ENCODE data around the gene TMEM156.
"Not testable (repeated sequence)": the region's sequence is repeated elsewhere in the genome, so short reads cannot be mapped to it uniquely, and the experiment has no call there.

TMEM156 gene

DNA sequence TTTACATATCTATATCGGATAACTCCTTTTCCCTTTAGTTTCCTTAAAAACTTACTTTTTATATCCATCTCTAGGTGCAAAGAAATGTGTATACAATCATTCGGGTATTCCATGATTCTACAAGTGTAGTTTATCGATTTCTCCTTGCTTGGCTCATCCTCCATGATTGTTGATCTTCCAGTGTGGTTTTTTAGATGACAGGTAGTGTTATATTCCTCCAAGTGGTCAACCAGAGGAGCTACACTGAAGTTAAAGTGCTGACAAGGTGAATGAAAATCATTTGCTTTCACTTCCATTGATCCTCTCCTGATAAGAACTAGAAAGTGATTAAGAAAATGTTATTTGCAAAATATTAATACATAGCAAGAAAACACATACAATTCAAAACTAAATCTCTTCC is 38.5 kb downstream of the TMEM156 start:
- no peak for DNase-seq (ENCODE audit: low read depth, low spot score)

DNA sequence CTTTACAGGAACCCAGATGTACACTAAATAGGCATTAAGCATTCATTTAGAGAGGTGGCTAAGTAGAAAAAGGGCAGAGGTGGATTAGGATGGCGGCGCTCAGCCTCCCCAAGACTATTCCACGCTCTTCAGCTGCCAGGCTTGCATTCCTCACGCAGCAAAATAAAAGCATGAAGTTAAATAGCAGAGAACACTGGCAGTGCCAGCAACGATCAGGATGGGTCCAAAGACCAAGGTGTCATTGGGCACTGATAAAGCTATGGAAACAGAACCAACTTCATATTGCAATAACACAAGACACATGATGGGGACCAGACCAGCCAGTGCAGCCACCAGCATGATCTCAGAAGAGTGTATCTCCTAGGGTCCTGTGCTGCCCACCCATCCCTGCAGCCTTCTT is 42.0 kb downstream of the TMEM156 start:
- no peak for DNase-seq (ENCODE audit: low read depth, low spot score)

DNA sequence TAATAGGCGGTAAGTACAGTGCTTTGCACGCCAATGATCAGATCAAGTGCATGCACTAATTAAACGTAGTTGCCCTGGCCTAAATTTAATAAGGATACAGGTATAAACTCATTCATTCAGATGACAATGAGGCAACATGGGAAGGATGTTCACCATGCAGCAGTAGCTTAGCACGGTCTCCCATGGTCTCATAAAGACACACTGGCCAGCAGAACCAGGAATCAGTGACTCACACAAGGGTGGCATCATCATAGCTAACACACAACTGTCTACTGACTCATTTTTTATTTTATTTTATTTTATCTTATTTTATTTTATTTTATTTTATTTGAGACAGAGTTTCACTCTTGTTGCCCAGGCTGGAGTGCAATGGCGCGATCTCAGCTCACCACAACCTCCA is 42.7 kb downstream of the TMEM156 start:
- DNase-seq (ENCODE audit: low read depth, low spot score): no peak

DNA sequence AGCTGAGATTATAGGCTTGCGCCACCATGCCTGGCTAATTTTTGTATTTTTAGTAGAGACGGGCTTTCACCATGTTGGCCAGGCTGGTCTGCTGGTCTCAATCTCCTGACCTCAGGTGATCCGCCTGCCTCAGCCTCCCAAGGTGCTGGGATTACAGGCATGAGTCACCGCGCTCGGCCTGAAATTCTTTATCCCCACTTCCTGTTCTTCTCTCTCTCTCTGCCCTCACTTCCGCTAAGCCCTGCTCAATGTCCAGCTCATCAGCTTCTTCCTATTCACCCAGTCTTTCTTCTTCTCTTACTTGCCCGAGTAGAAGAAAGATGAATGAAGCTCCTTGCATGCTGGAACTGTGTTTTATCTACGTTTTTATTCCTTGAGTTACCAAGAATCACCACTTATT is 43.9 kb downstream of the TMEM156 start:
- not testable (repeated sequence) for DNase-seq (ENCODE audit: low read depth, low spot score)

DNA sequence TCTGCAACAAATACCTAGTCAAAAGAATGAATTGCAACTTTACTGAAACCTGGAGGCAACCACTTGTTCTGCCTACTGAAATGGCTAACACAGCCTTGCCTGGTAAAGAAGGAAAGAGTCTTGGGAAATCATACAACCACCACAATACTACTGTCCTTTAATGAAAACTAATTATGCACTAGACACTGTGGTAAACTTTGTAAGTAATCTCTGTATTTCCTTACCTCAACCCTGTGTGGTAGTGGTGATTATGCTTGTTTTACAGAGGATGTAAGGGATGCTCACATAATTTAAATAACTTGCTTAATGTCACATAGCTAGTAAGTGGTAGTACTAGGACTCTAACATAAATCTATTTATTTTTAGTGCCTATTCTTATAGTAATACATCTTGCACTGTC is 44.7 kb downstream of the TMEM156 start:
- no peak for DNase-seq (ENCODE audit: low read depth, low spot score)

DNA sequence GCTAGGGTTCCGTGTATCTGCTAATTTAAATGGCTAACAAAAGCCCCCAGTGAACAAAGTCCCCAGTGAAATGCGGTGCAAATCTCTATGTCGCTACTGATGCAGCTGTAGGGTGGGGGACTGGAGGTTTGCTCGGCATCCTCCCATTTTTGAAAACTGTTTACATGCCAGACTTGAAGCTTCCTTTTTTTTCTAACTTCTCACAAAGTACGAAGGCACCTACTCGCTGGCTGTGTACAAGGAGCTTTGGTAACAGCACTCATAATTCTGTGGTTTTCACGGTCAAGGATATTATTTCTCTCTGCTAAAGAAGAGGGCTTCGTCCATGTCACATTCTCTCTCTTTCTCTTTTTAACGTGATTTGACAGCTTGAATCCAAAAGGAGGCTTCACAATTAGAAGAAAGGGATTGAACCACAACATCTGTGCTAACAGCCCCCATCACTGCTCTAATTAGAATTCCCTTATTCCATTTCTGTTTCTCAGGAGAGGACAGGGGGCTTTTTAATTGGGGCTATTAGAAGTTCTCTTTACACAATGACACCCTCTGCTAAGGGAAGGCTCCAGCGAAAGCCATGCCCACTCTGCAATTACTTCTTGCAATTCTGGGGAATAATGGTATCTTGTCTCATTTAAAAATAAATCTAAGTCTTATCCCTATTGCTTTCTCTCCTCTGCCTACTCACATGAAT is 46.7 kb downstream of the TMEM156 start:
- no peak for DNase-seq (ENCODE audit: low read depth, low spot score)

DNA sequence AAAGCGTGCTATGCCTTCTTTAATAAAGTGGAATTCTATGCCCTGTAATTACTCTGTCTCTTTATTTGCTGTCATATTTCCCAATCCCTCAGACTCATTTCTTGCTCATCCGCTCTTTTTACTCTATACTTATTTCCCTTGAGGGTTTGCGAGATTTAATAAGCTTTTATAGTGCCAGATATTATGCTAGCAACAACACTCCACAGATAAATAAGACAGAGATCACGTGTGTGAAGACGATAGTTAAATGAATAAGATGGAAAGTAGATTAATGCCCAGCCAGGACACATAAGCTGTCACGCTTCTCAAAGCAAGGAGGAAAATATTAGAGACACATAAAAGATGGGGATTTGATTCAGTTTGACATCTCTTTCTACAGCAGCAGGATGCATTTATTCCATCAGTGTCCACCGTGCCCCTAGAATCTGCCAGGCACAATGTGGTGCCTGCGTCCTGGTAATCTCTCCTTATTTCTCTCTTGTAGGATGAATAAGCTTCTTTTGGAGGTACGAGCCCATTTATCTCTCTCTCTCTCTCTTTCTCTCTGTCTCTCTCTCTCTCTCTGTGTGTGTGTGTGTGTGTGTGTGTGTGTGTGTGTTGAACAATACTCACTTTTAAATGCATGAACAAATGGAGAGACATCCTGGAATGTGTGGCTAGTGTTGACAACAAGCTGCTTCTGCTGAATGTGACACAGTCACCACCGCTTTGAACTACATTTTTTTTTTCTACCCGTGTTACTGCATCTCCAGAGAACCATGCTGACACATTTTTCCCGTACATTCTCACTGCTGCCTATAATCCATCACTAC is 48.2 kb downstream of the TMEM156 start:
- no peak for DNase-seq (ENCODE audit: low read depth, low spot score)

DNA sequence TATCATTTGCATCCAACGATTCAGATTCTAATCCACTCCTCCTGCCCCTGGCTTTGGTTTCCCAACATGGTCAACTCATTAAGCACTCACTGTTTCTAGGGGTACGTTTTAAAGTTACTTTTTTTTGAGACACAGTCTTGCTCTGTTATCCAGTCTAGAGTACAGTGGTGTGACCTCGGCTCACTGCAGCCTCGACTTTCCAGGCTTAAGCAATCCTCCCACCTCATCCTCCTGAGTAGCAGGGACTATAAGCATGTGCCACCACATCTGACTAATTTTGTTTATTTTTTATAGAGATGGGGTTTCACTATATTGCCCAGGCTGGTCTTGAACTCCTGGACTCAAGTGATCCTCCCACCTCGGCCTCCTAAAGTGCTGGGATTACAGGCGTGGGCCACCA is 48.9 kb downstream of the TMEM156 start:
- no peak for DNase-seq (ENCODE audit: low read depth, low spot score)

DNA sequence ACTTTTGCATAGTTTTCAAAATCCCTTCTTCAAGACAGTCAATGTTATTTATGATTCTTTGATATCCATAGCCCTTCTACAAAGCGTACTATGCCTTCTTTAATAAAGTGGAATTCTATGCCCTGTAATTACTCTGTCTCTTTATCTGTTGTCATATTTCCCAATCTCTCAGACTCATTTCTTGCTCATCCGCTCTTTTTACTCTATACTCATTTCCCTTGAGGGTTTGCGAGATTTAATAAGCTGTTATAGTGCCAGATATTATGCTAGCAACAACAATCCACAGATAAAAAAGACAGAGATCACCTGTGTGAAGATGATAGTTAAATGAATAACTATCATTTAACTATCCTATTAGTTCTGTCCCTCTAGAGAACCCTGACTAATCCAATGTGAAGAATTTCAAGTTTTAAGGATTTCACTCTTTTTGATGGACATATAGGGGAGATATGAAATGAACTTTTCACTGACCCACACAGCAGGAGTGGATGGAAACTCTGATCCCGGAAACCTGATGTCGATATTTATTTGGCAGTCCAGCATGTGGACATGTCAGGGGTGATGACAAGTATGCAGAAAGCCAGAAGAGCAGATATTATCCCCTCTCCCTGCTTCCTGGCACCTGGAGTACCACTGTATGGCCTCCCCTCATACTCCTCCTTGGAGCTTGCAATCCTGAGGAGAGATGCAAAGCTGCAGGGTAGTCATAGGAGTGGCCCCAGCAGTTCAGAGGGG is 49.7 kb downstream of the TMEM156 start:
- no peak for DNase-seq (ENCODE audit: low read depth, low spot score)

DNA sequence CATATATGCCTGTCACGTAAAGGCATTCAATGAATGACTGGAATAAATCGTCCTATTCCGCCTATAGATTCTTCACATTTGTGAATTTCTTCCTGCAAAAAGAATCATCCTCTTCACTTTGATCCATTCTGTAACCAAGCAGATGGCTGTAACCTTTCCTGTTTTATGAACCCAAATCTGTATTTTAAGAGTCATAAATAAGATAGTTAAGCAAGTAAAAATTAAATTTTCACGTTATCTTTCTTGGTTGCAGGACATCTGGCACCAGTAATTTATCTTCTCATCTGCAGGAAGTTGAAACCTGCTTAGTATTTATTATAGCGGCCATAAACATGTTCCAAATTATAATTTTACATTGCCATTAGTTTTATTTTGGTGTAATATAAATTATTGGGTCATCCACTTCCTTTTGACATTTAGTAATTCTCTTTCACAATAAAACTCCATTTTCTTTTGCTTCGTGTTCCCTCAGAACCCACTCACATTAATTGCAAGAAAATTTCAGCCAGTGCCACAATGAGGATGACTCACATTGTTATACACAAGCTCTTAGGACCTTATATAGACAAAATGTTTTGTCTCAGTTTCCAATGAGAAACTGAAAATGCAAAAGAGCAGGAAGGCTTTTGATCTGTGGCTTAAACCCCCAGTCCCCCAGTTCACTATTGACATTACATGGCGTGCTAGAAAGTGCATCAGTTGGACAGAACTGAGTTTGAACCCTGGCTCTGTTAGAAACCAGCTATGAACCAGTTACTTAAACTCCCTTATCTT is 51.1 kb downstream of the TMEM156 start:
- DNase-seq (ENCODE audit: low read depth, low spot score): no peak

DNA sequence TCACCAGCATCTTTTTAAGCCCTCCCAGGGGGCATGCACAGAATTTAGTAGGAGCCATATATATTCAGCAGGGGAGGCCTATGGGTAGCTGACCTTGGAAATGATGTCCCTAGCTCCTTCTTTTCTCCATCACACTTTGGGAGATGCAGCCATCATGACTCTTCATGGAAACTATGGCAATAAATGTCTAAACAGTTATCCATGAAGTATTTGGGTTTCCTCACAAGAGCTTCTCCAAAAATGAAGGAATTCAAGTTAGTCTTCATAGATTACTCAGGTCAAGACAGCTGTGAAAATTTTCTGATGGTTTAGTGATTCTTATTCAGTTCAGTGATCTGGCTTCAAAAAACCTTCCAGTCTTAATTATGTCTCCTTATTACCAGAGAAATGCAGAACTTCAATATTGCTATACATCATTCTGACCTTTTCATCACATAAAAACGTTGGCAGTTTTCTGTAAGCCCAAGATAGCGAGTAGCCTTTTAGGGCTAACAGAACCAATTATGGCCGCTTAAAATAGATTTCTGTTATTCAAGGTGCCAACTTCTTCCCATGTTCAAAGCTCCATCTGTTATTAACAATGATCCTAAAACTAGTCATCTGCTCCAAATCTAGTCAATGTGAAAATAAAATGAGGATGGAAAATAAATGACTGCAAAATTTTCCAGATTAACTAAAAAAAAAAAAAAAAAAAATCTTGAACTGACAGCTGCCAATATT is 52.5 kb downstream of the TMEM156 start:
- no peak for DNase-seq (ENCODE audit: low read depth, low spot score)

DNA sequence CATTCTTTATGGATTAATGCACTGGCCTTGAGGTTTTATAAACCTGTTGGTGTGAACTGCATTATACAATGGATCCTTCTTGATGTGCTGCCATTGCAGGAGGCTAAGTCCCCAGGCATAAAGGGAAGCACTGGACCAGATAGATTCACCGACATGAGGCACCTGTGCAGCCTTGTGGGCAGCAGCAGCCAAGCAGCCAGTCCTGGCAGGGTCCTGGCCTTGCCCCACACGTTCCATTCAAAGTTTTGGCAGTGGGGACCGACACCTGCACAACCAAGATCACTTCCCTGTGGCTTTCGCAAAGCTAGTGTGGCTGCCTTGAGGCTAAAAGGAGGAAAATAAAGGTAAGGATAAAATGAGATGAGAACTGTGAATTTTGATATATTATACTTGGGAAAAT is 53.1 kb downstream of the TMEM156 start:
- DNase-seq (ENCODE audit: low read depth, low spot score): no peak

DNA sequence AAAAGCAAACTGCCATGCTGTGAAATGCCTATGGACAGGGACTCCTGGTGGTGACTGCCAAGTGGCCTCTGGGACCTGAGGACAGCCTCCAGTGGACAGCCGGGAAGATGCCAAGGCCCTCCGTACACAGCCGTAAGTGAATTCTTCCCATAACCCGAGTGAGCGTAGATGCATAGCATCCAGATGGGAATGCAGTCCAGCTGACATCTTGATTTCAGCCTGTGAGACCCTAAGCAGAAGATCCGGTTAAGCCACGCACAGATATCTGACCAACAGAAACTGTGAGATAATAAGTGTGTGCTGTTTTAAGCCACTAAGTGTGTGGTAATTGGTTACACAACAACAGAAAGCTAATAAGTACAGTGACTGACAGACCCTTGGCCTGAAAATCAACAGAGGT is 55.9 kb downstream of the TMEM156 start:
- no peak for DNase-seq (ENCODE audit: low read depth, low spot score)

DNA sequence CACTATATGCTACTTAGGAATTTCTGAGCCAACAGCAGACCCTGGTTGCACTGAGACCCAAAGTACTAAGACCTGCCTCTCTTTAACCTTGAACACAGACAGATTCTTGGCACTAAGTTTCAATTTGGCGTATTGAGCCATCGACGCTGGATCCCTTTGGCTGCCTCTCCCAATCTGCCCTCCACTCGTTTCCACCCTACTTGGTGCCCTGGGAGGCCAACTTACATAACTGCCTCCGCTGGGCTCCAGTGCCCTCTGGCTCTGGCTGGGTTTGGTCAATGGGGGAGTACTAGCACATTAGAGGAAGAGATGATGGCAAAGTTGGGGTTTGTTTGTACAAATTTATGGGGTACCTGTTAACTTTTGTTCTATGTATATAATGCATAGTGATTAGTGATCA is 63.5 kb downstream of the TMEM156 start:
- no peak for DNase-seq (ENCODE audit: low read depth, low spot score)

DNA sequence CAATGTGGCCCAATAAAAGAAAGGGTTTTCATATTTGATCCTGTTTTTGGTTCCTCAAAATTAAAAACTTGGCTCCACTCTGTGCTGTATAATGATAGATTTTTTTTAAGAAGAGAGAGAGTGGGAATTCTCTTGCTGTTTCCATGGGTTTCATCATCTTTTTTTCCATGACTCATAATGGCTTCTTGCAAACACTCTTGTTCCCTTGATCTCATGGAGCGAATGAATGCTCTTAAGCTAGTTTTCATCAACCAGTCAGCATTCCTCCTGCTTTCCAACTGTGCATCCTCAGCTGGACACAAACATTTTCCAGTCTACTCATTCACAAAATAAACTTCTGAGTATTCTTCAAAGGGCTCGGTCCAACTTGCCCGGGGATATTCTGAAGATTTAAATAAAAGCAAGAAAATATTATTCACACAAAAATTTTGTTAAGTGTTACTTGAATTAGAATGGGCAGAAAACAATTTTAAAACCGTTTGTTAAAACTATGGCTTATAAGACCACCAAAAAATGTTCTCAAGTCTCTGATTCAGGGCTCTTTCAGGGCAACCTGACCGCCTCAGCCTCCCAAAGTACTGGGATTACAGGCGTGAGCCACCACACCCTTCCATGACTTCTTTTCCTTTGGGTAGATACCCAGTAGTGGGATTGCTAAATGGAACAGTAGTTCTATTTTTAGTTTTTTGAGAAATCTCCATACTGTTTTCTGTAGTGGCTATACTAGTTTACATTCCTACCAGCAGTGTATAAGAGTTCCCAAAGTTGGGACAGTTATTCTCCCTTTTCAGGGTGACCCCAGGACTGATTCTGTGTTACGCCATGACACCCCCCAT is 64.7 kb downstream of the TMEM156 start:
- DNase-seq (ENCODE audit: low read depth, low spot score): peak; percentile 98

DNA sequence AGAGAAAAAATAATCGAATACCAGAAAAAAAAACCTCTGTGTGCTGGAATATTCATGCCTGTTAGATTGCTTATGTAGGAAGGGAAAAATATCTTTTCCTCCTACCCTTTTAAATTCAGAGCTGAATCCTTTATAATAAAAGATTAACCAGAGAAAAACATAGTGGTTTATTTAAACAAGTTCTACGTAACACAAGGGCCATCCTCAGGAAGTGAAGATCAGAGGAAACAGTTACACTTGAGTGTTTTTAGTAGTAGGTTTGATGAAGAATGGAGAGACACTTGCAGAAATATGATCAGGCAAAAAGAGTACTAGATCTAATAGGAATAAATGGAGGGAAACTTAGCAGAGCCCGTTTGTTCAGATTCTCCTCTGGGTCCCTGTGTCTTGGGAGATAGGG is 66.3 kb downstream of the TMEM156 start:
- DNase-seq (ENCODE audit: low read depth, low spot score): no peak

DNA sequence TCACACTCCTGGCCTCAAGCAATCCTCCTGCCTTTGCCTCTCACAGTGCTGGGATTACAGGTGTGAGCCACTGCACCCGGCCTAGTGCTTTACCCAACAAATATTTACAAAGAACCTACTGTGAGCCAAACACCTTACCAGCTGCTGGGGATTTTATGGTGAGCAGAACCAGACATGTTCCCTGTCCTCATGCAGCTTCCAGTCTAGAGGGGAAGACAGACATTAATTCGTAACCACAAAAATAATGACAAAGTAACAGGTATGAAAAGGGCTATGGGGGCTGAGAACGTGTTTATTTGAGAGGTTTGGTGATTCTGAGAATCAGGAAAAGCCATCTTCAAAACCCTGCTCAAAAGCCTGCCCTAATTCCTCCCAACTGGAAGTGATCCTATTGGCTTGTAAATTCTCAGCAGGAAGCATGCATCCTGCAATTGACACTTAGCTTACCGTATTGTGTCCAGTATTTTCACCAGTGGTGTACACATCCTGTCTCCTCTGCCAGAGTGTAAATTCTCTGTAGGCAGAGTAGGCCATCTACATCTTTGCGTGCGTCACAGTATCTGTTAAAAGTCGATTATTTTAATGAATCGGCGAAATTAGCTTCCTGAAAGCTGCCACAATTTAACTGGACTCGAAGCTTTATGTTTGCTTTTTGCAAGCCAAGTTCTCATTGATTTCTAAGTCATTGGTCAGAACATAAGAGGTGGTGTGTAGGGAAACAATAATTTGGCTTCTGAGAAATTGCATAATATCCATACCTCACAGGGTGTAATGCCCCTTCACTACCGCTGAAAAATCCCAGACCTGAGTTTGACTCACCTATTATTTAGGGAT is 67.0 kb downstream of the TMEM156 start:
- DNase-seq (ENCODE audit: low read depth, low spot score): no peak

DNA sequence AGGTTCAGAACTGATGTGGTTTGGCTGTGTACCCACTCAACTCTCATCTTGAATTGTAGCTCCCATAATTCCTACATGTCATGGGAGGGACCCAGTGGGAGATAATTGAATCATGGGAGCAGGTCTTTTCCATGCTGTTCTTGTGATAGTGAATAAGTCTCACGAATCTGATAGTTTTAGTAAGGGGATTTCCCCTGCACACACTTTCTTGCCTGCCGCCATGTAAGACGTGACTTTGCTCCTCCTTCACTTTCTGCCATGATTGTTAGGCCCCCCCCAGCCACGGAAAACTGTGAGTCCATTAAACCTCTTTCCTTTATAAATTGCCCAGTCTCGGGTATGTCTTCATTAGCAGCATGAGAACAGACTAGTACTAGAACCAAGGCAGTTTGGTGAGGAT is 73.0 kb downstream of the TMEM156 start:
- DNase-seq (ENCODE audit: low read depth, low spot score): not testable (repeated sequence)

DNA sequence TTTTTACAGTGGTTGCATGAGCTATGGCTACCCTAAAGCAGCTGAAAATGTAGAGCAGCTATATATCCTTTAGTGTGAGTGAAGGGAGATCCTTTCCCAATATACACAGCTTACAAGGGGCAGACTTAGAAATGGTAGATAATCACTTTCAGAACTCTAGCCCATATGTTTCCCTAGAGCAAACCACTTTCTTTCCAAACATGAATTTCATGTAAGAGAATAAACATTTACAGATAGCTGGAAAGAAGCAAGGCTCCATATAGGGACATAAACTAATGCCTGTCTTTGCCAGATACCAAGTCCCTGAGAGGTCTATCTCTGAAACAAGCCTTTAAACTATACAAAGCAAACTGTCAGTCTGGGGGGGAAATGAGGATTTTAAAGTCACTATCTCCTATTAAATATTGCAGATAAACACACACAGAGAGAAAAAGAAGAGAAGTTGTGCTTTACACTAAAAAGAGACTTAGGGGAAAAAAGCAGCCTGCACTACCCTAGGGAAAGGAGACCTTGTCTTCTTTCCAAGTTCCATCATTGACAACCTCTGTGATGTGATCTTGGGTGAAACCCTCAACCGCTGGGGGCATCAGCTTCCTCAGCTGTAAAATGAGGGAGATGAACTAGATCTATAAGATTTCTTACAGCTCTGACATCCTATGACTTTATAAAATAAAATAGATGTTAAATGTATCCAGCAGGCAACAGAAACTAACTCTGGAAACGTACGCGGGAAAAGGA is 73.6 kb downstream of the TMEM156 start:
- no peak for DNase-seq (ENCODE audit: low read depth, low spot score)

Data from smooth muscle cell of the brain vasculature (primary cell).